Tibial artery (tissue), 4 donors: ENCODE measurements around the gene SSBP4.

ENCODE experiments used
- DNase-seq, 2 donors: peaks; one replicate each; pipeline ENCODE4 v3.0.0-alpha.2; 2019
- H3K27ac ChIP-seq, 2 donors: fragments of 200-600 bp; sonication (generic) in 1 of 2; 1 replicate in 1 of 2; 2 replicates in 1 of 2; pipeline ENCODE4 v1.5.1; 2018 to 2019; ENCODE audit warnings: mild to moderate bottlenecking in 1 of 2
- H3K27me3 ChIP-seq, 2 donors: fragments of 200-600 bp; sonication (generic) in 1 of 2; one replicate each; pipeline versions ENCODE4 v1.5.1 to v1.6.0; 2016 to 2019
- H3K36me3 ChIP-seq, 3 donors: fragments of 200-600 bp; sonication (generic) in 2 of 3; one replicate each; pipeline ENCODE4 v1.5.1; 2016 to 2019; ENCODE audit warnings: mild to moderate bottlenecking in 2 of 3
- H3K4me1 ChIP-seq, 4 donors: fragments of 200-600 bp; sonication (generic) in 2 of 4; 1 replicate in 3 of 4; 2 replicates in 1 of 4; pipeline ENCODE4 v1.5.1; 2016 to 2019
- H3K4me3 ChIP-seq, 2 donors: fragments of 200-600 bp; sonication (generic) in 1 of 2; 1 replicate in 1 of 2; 2 replicates in 1 of 2; pipeline ENCODE4 v1.5.1; 2018 to 2019; ENCODE audit warnings: mild to moderate bottlenecking in 2 of 2
- H3K9me3 ChIP-seq, 3 donors: fragments of 200-600 bp; sonication (generic) in 1 of 3; one replicate each; pipeline ENCODE4 v1.5.1; 2016 to 2019
- CTCF ChIP-seq, 2 experiments: fragments of 200-600 bp in 1 of 2; fragments of 450-650 bp in 1 of 2; IDR thresholded peaks; one replicate each; pipeline ENCODE4 v1.5.1; 2017 to 2019; ENCODE audit warnings: antibody characterized with exemption in 2 of 2, mild to moderate bottlenecking in 1 of 2, moderate library complexity in 1 of 2
- intact Hi-C: fragments of 100-400 bp; cut with DNase I; formaldehyde crosslinking; loops from one replicate; pipeline ENCODE4 v1.15.0; 2023; ENCODE audit warnings: low total_unique reads

Gene SSBP4

GRCh38 chr19:18412610-18413239, 6.5 kb upstream of the SSBP4 start:
- H3K36me3 ChIP-seq: no peaks in the 10 kb centered on the region
- no peaks in the 10 kb centered on the region for H3K9me3 ChIP-seq
- no peak for TF ChIP-seq CTCF (IDR thresholded peaks at IDR 0.05)
- peaks cover 3 to 42% (median 36%) of the 10 kb centered on the region in 4 donors for H3K4me1 ChIP-seq
- intact Hi-C loops: no loop called here
- no peak for DNase-seq
- peaks cover 0 to 23% of the 10 kb centered on the region in 2 donors for H3K27me3 ChIP-seq
- H3K4me3 ChIP-seq: no peak overlapping the region
- no peak overlapping the region for H3K27ac ChIP-seq

GRCh38 chr19:18414504-18415177, 4.6 kb upstream of the SSBP4 start:
- peaks cover 3 to 59% (median 50%) of the 10 kb centered on the region in 4 donors for H3K4me1 ChIP-seq
- H3K27ac ChIP-seq: peak overlapping the region; percentile 89 to 90
- no peaks in the 10 kb centered on the region for H3K36me3 ChIP-seq
- intact Hi-C loops: no loop called here
- peak; percentile 28 to 72 for DNase-seq
- TF ChIP-seq CTCF (IDR thresholded peaks at IDR 0.05): no peak
- peak overlapping the region; percentile 34 to 63 for H3K4me3 ChIP-seq
- peaks cover 0 to 24% of the 10 kb centered on the region in 2 donors for H3K27me3 ChIP-seq
- no peaks in the 10 kb centered on the region for H3K9me3 ChIP-seq

- H3K27me3 ChIP-seq: peaks cover 0 to 24% of the 10 kb centered on the region in 2 donors
- TF ChIP-seq CTCF (IDR thresholded peaks at IDR 0.05): no peak
- DNase-seq: peak; percentile 81 to 89
- peaks cover 3 to 64% (median 53%) of the 10 kb centered on the region in 4 donors for H3K4me1 ChIP-seq
- peak overlapping the region; percentile 34 to 63 for H3K4me3 ChIP-seq
- no peaks in the 10 kb centered on the region for H3K36me3 ChIP-seq
- H3K27ac ChIP-seq: peak overlapping the region; percentile 89 to 90
- intact Hi-C loops: no loop called here
- H3K9me3 ChIP-seq: no peaks in the 10 kb centered on the region
Measured at GRCh38 chr19:18415178-18415867, 3.9 kb upstream of the SSBP4 start.

- H3K27me3 ChIP-seq: peaks cover 0 to 22% of the 10 kb centered on the region in 2 donors
- H3K9me3 ChIP-seq: no peaks in the 10 kb centered on the region
- H3K4me1 ChIP-seq: peaks cover 6 to 73% (median 60%) of the 10 kb centered on the region in 4 donors
- intact Hi-C loops: no loop called here
- peak overlapping the region; percentile 89 to 90 for H3K27ac ChIP-seq
- DNase-seq: peak; percentile 93 to 96
- peak in 1 of 2 experiments; percentile 2 for TF ChIP-seq CTCF (IDR thresholded peaks at IDR 0.05)
- H3K36me3 ChIP-seq: no peaks in the 10 kb centered on the region
- peak overlapping the region; percentile 63 to 66 for H3K4me3 ChIP-seq
Measured at GRCh38 chr19:18416778-18417249, 2.4 kb upstream of the SSBP4 start.

- DNase-seq: peak; percentile 69 to 89
- intact Hi-C loops: no loop called here
Measured at GRCh38 chr19:18417250-18418028, 1.8 kb upstream of the SSBP4 start.

More at GRCh38 chr19:18417250-18418028, 1.8 kb upstream of the SSBP4 start:
- peaks cover 0 to 22% of the 10 kb centered on the region in 2 donors for H3K27me3 ChIP-seq
- no peaks in the 10 kb centered on the region for H3K9me3 ChIP-seq
- peaks cover 6 to 73% (median 60%) of the 10 kb centered on the region in 4 donors for H3K4me1 ChIP-seq
- no peak for TF ChIP-seq CTCF (IDR thresholded peaks at IDR 0.05)
- peak overlapping the region; percentile 89 to 90 for H3K27ac ChIP-seq
- peak overlapping the region; percentile 63 to 66 for H3K4me3 ChIP-seq
- H3K36me3 ChIP-seq: no peaks in the 10 kb centered on the region
